Spleen (tissue), 7 donors: ENCODE results near the gene BCL2L11.

ENCODE experiments used
- POLR2A ChIP-seq, 3 donors: fragments of 450-650 bp; IDR thresholded peaks; one replicate each; pipeline ENCODE4 v1.5.1; 2017; ENCODE audit warnings: antibody characterized with exemption in 3 of 3, mild to moderate bottlenecking in 1 of 3
- POLR2AphosphoS5 ChIP-seq, 3 donors: sonication (generic); formaldehyde crosslinking; IDR thresholded peaks; one replicate each; pipeline ENCODE4 v1.5.1; 2017; ENCODE audit warnings: antibody characterized with exemption in 3 of 3
- TF ChIP-seq, protein P1 (sequence below), 11 experiments: fragments of 200-600 bp in 7 of 11; fragments of 450-650 bp in 4 of 11; sonication (generic) in 4 of 11; IDR thresholded peaks in 8 of 11; conservative IDR thresholded peaks in 3 of 11; 1 replicate in 7 of 11; 2 replicates in 4 of 11; pipeline versions ENCODE4 v1.4.0 to v1.8.0; 2016 to 2021; ENCODE audit warnings: antibody characterized with exemption in 11 of 11, inconsistent platforms in 4 of 11, mild to moderate bottlenecking in 1 of 11
- donor health status: DM: no; HTN: no; CAD: no; lungs with moderate emphysema.
- donor health status: DM: no; HTN: no; CAD: no.
- donor health status: DM: no; HTN: no; CAD: no.

DNA sequence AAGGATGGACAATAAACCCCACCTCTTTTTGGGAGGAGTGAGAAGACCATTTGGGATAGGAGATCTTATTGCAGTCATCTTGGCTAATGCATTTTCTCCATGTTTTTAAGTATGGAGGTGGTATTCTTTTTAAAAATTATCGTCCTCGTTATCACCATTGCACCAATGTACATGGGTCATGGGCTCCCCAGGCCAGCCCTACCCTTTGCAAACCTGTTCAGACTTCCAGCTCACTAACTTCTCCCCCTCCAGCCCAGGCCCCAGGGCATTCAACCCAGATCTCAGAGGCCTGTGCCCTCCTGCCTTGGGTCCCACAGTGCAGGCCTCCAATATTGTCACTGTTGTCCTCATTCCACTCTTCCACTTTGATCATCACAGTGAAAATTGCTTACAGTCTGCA, 68.4 kb downstream of the BCL2L11 start:
- TF ChIP-seq, protein P1, sequence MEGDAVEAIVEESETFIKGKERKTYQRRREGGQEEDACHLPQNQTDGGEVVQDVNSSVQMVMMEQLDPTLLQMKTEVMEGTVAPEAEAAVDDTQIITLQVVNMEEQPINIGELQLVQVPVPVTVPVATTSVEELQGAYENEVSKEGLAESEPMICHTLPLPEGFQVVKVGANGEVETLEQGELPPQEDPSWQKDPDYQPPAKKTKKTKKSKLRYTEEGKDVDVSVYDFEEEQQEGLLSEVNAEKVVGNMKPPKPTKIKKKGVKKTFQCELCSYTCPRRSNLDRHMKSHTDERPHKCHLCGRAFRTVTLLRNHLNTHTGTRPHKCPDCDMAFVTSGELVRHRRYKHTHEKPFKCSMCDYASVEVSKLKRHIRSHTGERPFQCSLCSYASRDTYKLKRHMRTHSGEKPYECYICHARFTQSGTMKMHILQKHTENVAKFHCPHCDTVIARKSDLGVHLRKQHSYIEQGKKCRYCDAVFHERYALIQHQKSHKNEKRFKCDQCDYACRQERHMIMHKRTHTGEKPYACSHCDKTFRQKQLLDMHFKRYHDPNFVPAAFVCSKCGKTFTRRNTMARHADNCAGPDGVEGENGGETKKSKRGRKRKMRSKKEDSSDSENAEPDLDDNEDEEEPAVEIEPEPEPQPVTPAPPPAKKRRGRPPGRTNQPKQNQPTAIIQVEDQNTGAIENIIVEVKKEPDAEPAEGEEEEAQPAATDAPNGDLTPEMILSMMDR (IDR thresholded peaks at IDR 0.05 in 8 of 11, conservative IDR thresholded peaks at IDR 0.05 in 3 of 11) = no peak
- TF ChIP-seq POLR2A (IDR thresholded peaks at IDR 0.05) (no peak), POLR2AphosphoS5 (IDR thresholded peaks at IDR 0.05) (no peak)
